Fibroblast of lung (primary cell): ENCODE results near the gene KLK13. TPM values are rescaled to one million over a fixed set of nuclear protein-coding genes. Genes with fewer than 3 reads are reported as not detected.

Experiments used
- DNase-seq, 2 donors: peaks; one replicate each; pipeline versions ENCODE4 v3.0.0 to v3.0.0-alpha.2; 2010; ENCODE audit warnings: low read depth in 2 of 2
- H2AFZ ChIP-seq: 2 replicates; pipeline ENCODE4 v1.5.1; 2012; ENCODE audit warnings: low read length, control low read depth, inconsistent platforms
- H3K27ac ChIP-seq: 2 replicates; pipeline ENCODE4 v1.5.1; 2011; ENCODE audit warnings: low read length, control low read depth; ENCODE audit not compliant: insufficient read depth
- H3K27me3 ChIP-seq: 2 replicates; pipeline ENCODE4 v1.5.1; 2011; ENCODE audit warnings: mild to moderate bottlenecking, low read length; ENCODE audit not compliant: control insufficient read depth, insufficient read depth
- H3K36me3 ChIP-seq: 2 replicates; pipeline ENCODE4 v1.5.1; 2011; ENCODE audit warnings: low read length; ENCODE audit not compliant: control insufficient read depth, insufficient read depth
- H3K4me1 ChIP-seq: 2 replicates; pipeline ENCODE4 v1.5.1; 2011; ENCODE audit warnings: low read length; ENCODE audit not compliant: control insufficient read depth, insufficient read depth; ENCODE audit errors: extremely low read depth
- H3K4me2 ChIP-seq: 2 replicates; pipeline ENCODE4 v1.5.1; 2011; ENCODE audit warnings: low read length, control low read depth; ENCODE audit not compliant: insufficient read depth; ENCODE audit errors: extremely low read depth
- H3K4me3 ChIP-seq, 4 experiments: fragments of 200-600 bp in 1 of 4; sonication (generic) in 1 of 4; replicated peaks in 1 of 4; 2 replicates each; pipeline ENCODE4 v1.5.1; 2011 to 2016; ENCODE audit warnings: low read length in 4 of 4, low read depth in 3 of 4, mild to moderate bottlenecking in 3 of 4, control low read depth in 2 of 4, inconsistent platforms in 1 of 4, mixed read lengths in 1 of 4; ENCODE audit not compliant: insufficient read depth in 1 of 4; ENCODE audit errors: control extremely low read depth in 1 of 4
- H3K79me2 ChIP-seq: 2 replicates; pipeline ENCODE4 v1.5.1; 2012; ENCODE audit warnings: mild to moderate bottlenecking, low read length, inconsistent platforms; ENCODE audit not compliant: control insufficient read depth, insufficient read depth
- H3K9ac ChIP-seq: 2 replicates; pipeline ENCODE4 v1.5.1; 2011; ENCODE audit warnings: mild to moderate bottlenecking, low read length, control low read depth; ENCODE audit not compliant: insufficient read depth
- H3K9me3 ChIP-seq: 2 replicates; pipeline ENCODE4 v1.5.1; 2012; ENCODE audit warnings: low read depth, low read length; ENCODE audit not compliant: control insufficient read depth, insufficient read depth
- H4K20me1 ChIP-seq: 2 replicates; pipeline ENCODE4 v1.5.1; 2011; ENCODE audit warnings: low read length; ENCODE audit not compliant: control insufficient read depth, insufficient read depth; ENCODE audit errors: extremely low read depth
- CTCF ChIP-seq, 2 donors: IDR thresholded peaks in 1 of 2; conservative IDR thresholded peaks in 1 of 2; 1 replicate in 1 of 2; 2 replicates in 1 of 2; pipeline ENCODE4 v1.5.1; 2011 to 2012; ENCODE audit warnings: low read length in 2 of 2, control low read depth in 1 of 2, inconsistent platforms in 1 of 2, low read depth in 1 of 2, mild to moderate bottlenecking in 1 of 2
- EZH2 ChIP-seq: IDR thresholded peaks from 2 replicates; pipeline ENCODE4 v1.5.1; 2012; ENCODE audit warnings: low read length, control low read depth, mild to moderate bottlenecking; ENCODE audit errors: missing control alignments
- polyA plus RNA-seq, 2 donors: library from polyadenylated mRNA; depleted of rRNA in 1 of 2; stranded (reverse) in 1 of 2; unstranded in 1 of 2; fragments of >200 nt; gene quantifications; 2 replicates each; pipeline ENCODE4 v1.2.1, GENCODE V29; 2011 to 2012; ENCODE audit warnings: missing spikeins in 1 of 2
- total RNA-seq: library from RNA; depleted of rRNA; stranded (reverse); fragments of >200 nt; gene quantifications from 2 replicates; pipeline ENCODE4 v1.2.1, GENCODE V29; 2014

Gene KLK13
- total and polyA plus RNA-seq, 2 donors (not counting 1 experiment from before 2014, with no cell fraction given): not detected

GRCh38 chr19:51101171-51101865 is 36.4 kb upstream of the KLK13 start:
- TF ChIP-seq CTCF (conservative IDR thresholded peaks at IDR 0.05 in 1 of 2, IDR thresholded peaks at IDR 0.05 in 1 of 2; ENCODE audit: low read depth in 1 of 2, low read length in 2 of 2) (no peak), EZH2 (no peak)
- no peak overlapping the region for H3K9ac ChIP-seq
- no peak overlapping the region for H3K4me3 ChIP-seq
- no peak overlapping the region for H3K27ac ChIP-seq
- H2AFZ ChIP-seq: no peak overlapping the region
- H3K4me1 ChIP-seq: no peaks in the 10 kb centered on the region
- peaks cover 6% of the 10 kb centered on the region for H3K36me3 ChIP-seq
- no peaks in the 10 kb centered on the region for H3K9me3 ChIP-seq
- no peak for DNase-seq
- no peaks in the 10 kb centered on the region for H4K20me1 ChIP-seq
- H3K4me2 ChIP-seq: no peak overlapping the region
- peaks cover 13% of the 10 kb centered on the region for H3K79me2 ChIP-seq
- H3K27me3 ChIP-seq: no peaks in the 10 kb centered on the region

GRCh38 chr19:51100601-51101000 is 35.7 kb upstream of the KLK13 start:
- DNase-seq: no peak
- no peak overlapping the region for H3K4me2 ChIP-seq
- no peak overlapping the region for H3K4me3 ChIP-seq
- no peaks in the 10 kb centered on the region for H3K4me1 ChIP-seq
- H2AFZ ChIP-seq: no peak overlapping the region
- no peak for TF ChIP-seq EZH2
- TF ChIP-seq CTCF (conservative IDR thresholded peaks at IDR 0.05 in 1 of 2, IDR thresholded peaks at IDR 0.05 in 1 of 2; ENCODE audit: low read depth in 1 of 2, low read length in 2 of 2): no peak
- no peak overlapping the region for H3K27ac ChIP-seq
- peaks cover 6% of the 10 kb centered on the region for H3K36me3 ChIP-seq
- H3K79me2 ChIP-seq: peaks cover 7% of the 10 kb centered on the region
- no peak overlapping the region for H3K9ac ChIP-seq
- H4K20me1 ChIP-seq: no peaks in the 10 kb centered on the region
- no peaks in the 10 kb centered on the region for H3K27me3 ChIP-seq
- H3K9me3 ChIP-seq: no peaks in the 10 kb centered on the region

- Histone ChIP-seq H2AFZ (no peak overlapping the region), H3K9me3 (no peaks in the 10 kb centered on the region), H3K27me3 (no peaks in the 10 kb centered on the region), H3K4me3 (no peak overlapping the region), H3K9ac (no peak overlapping the region), H3K4me2 (no peak overlapping the region), H3K36me3 (peaks cover 6% of the 10 kb centered on the region), H4K20me1 (no peaks in the 10 kb centered on the region), H3K79me2 (no peaks in the 10 kb centered on the region), H3K27ac (no peak overlapping the region), H3K4me1 (no peaks in the 10 kb centered on the region)
- DNase-seq: no peak
- TF ChIP-seq EZH2: no peak
- TF ChIP-seq CTCF (conservative IDR thresholded peaks at IDR 0.05 in 1 of 2, IDR thresholded peaks at IDR 0.05 in 1 of 2; ENCODE audit: low read depth in 1 of 2, low read length in 2 of 2): no peak
Measured at GRCh38 chr19:51099047-51099382, 34.1 kb upstream of the KLK13 start.
